ENCODE measurements around the gene PIGH.

- TF ChIP-seq, protein P1, sequence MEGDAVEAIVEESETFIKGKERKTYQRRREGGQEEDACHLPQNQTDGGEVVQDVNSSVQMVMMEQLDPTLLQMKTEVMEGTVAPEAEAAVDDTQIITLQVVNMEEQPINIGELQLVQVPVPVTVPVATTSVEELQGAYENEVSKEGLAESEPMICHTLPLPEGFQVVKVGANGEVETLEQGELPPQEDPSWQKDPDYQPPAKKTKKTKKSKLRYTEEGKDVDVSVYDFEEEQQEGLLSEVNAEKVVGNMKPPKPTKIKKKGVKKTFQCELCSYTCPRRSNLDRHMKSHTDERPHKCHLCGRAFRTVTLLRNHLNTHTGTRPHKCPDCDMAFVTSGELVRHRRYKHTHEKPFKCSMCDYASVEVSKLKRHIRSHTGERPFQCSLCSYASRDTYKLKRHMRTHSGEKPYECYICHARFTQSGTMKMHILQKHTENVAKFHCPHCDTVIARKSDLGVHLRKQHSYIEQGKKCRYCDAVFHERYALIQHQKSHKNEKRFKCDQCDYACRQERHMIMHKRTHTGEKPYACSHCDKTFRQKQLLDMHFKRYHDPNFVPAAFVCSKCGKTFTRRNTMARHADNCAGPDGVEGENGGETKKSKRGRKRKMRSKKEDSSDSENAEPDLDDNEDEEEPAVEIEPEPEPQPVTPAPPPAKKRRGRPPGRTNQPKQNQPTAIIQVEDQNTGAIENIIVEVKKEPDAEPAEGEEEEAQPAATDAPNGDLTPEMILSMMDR (IDR thresholded peaks at IDR 0.05; ENCODE audit: poor library complexity) = no peak
- no peak for TF ChIP-seq EZH2phosphoT487 (IDR thresholded peaks at IDR 0.05; ENCODE audit: low read depth, severe bottlenecking, unreplicated experiment)
- TF ChIP-seq EZH2 (IDR thresholded peaks at IDR 0.05; ENCODE audit: borderline replicate concordance) = no peak
Measured at GRCh38 chr14:67636361-67636919, 36.4 kb upstream of the PIGH start.

All from hepatocyte (in vitro differentiated cells).